GM12891 (cell line): ENCODE data around the gene ZNF407.

Experiments used
- POLR2A ChIP-seq: IDR thresholded peaks from 2 replicates; pipeline ENCODE4 v1.6.1; 2011; ENCODE audit warnings: low read depth, low read length, control low read depth
- POU2F2 ChIP-seq: IDR thresholded peaks from 2 replicates; pipeline ENCODE4 v1.6.1; 2011; ENCODE audit warnings: low read depth, mild to moderate bottlenecking, control low read depth, low read length, moderate library complexity
- TAF1 ChIP-seq: IDR thresholded peaks from 2 replicates; pipeline ENCODE4 v1.6.1; 2011; ENCODE audit warnings: low read depth, low read length, control low read depth

- TF ChIP-seq POLR2A (no peak), TAF1 (no peak), POU2F2 (no peak)
Measured at GRCh38 chr18:74972354-74972753, 374.7 kb downstream of the ZNF407 start.
